GM10248 (cell line): ENCODE results near the gene EEF1G.
A peak's percentile ranks its signal among the peaks of the same experiment; 100 is the strongest.

ENCODE experiments used
- CTCF ChIA-PET: fragments of 300-600 bp; sonication (Branson Sonifier 250); formaldehyde crosslinking; extraction: SDS; loops from one replicate; lab custom pipeline; 2021; ENCODE audit warnings: antibody characterized with exemption; lab: Yijun Ruan, JAX
- POLR2A ChIA-PET: fragments of 350-650 bp; sonication (Branson Sonifier 250); formaldehyde crosslinking; extraction: SDS; loops from one replicate; lab custom pipeline; 2020; ENCODE audit warnings: antibody characterized with exemption; lab: Yijun Ruan, JAX
- DNase-seq: peaks from one replicate; pipeline ENCODE4 v3.0.0; 2012; ENCODE audit errors: extremely low spot score
- TF ChIP-seq, protein P1 (sequence below): IDR thresholded peaks from 2 replicates; pipeline ENCODE4 v1.5.1; 2012; ENCODE audit warnings: mild to moderate bottlenecking, low read depth; ENCODE audit errors: extremely low read depth, missing control alignments, control extremely low read depth

Gene EEF1G

DNA sequence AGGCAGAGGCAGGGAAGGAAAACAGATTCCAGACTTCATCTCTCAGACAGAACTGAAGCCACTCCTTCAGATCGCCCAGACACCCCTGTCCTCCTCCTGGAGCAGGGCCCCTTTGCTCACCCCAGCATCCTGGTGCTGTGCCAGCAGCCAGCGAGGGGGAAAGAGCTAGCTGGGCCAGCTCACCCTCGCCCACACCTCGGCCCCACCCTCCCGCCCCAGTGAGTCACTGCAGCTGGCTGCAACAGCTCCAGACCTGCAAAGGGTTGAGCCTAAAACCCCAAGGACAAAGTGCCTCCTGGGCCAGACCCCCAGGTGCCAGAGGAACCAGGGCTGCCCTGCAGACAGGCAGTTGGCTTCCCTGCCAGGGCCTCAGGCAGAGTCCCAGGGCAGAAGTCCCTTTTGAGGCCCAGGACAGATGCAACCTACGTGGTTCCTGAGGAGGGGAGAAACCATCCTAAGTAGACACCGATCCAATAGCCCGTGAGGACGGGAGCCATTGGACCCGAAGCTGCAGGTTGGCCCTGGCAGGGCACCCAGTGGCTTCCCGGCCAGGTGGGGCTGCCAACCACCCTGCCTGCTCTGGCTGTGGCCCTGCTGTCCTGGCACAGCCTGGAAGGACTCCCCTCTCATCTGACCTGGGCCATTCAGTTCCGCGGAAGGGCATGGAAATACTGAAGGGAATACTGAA lies 34.3 kb downstream of the EEF1G start:
- ChIA-PET CTCF (interaction anchor here (7.1 to 10.0 kb wide), 2 partner anchors 16 to 116 kb away, joined by 83 to 247 read pairs; no protein-coding TSS in a partner anchor), POLR2A (no interaction called here)
- TF ChIP-seq, protein P1, sequence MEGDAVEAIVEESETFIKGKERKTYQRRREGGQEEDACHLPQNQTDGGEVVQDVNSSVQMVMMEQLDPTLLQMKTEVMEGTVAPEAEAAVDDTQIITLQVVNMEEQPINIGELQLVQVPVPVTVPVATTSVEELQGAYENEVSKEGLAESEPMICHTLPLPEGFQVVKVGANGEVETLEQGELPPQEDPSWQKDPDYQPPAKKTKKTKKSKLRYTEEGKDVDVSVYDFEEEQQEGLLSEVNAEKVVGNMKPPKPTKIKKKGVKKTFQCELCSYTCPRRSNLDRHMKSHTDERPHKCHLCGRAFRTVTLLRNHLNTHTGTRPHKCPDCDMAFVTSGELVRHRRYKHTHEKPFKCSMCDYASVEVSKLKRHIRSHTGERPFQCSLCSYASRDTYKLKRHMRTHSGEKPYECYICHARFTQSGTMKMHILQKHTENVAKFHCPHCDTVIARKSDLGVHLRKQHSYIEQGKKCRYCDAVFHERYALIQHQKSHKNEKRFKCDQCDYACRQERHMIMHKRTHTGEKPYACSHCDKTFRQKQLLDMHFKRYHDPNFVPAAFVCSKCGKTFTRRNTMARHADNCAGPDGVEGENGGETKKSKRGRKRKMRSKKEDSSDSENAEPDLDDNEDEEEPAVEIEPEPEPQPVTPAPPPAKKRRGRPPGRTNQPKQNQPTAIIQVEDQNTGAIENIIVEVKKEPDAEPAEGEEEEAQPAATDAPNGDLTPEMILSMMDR, result no peak
- DNase-seq, result peak; percentile 35

DNA sequence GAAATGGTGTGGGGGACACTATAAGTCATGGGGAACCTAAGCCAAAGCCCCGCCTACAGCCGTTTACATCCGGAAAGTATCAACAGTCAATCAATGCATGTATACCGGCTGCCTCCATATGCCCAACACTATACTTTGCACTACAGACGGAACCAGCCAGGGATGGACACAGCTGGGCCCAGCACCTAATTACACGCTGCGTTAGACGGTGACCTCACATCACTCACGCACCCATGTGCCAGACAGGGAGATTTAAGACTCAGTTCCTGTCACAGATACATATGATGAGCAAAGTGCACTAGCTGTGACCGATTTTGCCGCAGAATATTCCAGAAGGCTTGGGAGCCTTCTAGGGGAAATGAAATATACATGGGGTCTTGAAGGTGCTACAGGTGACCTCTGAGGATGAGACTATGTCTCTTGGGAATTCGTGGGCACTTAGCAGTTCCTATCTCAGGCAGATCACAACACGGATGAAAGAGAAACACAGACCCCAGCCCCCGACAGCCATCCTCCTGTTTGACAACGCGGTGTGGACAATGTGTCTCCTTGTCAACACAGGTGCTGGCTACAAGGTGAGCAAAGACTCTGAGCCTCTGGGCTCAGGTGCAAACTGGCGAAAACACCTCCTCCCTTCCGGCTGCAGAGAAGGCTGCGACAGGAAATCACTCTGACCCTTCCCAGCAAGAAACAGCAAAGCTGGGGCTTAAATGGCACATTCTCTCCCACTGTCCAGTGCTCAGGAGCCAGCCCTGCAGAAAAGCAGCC lies 35.0 kb downstream of the EEF1G start:
- CTCF ChIA-PET, result interaction anchor here (0.7 to 10.0 kb wide), 4 partner anchors 17 to 115 kb away, joined by 3 to 247 read pairs (median 43); no protein-coding TSS in a partner anchor
- POLR2A ChIA-PET, result interaction anchor here (1.0 kb wide), 1 partner anchor 53 kb away, joined by 3 read pairs; the partner anchor contains the start of gene TUT1
- TF ChIP-seq, protein P1, result no peak
- DNase-seq, result peak; percentile 6

DNA sequence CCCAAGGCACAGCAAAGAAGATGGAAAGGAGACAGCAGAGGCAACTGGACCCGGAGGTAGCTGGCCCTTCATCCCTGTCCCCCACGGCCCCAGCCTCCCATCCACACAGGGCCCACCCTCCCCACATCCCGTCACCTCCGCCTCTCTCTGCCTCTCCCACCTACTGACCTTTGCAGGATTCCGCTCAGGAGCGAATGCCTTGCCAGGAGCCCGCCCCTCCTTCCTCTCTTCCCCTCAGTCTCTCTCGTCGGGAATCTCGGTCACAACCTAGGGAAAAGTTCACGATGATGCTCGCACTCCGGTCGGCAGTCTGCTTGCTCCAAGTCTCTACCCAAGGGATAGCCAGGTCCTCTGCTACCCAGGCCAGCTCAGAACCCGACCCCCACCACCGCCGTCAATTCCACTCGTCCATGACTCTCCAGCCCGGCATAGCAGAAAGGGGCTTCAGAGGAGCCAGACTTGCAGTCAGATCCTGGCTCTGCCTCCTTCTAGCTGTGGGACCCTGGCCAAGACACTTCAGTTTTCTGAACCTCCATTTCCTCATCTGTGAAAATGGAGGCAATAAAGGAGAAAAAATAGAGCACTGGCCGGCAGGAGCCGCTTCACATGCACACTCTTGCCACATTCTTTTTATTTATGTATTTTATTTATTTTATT lies 37.3 kb downstream of the EEF1G start:
- TF ChIP-seq, protein P1, result no peak
- no peak for DNase-seq
- POLR2A ChIA-PET, result no interaction called here
- CTCF ChIA-PET, result no interaction called here

DNA sequence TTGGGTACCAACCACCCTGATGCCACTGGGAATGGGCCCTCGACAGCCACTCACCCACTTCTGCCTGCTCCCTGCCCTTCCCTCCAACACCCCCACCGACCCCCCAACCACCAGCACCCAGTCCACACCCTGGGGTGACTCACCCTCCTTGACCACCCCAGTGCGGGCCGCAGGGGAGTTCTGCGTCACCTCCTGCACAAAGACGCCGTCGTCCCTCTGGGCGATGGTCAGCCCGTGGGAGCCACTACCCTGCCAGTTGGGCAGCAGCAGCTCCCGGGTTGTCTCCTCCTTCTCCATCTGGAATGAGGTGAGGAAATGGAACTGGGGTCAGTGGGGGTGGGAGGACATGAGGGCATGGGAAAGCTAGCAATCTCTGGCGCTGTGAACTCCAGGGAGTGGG lies 37.9 kb downstream of the EEF1G start:
- no peak for DNase-seq
- ChIA-PET CTCF (no interaction called here), POLR2A (no interaction called here)
- TF ChIP-seq, protein P1, result no peak

DNA sequence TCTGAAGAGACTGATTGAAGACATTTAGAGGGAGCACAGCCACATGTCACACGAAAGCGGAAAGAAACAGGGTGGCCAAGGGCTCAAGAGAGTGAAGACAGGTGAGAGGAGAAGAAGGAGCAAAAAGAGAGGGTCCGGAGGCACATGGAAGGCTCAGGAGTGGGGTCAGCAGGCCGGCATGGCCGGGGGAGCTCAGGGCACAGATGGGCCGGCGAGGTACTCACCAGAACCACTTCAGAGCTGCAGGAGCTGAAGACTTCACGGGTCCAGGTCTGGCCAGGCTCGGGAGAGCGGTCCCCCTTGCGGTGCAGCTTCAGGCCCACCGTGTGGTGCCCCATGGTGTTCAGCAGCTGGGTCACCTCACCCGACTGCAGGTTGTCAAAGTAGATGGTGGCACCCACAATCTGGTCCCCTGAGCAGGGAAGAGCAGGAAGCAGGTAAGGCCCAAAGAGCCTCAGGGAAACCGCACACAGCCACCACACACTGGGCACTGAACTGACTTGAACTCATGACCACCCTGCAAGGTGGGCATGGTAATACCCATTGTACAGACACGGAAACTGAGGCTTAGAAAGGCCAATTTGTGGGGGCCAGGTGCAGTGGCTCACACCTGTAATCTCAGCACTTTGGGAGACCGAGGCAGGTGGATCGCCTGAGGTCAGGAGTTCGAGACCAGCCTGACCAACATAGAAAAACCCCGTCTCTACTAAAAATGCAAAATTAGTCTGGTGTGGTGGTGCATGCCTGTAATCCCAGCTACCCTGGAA lies 38.7 kb downstream of the EEF1G start:
- POLR2A ChIA-PET, result no interaction called here
- CTCF ChIA-PET, result interaction anchor here (0.9 kb wide), 1 partner anchor 8 kb away, joined by 3 read pairs; no protein-coding TSS in a partner anchor
- TF ChIP-seq, protein P1, result no peak
- no peak for DNase-seq
